Thyroid gland (tissue), 4 donors: ENCODE measurements around the gene THAP12. TPM values are rescaled to one million over a fixed set of nuclear protein-coding genes. Genes with fewer than 3 reads are reported as not detected.

Experiments used
- DNase-seq, 2 donors: peaks; one replicate each; pipeline ENCODE4 v3.0.0-alpha.2; 2019
- H3K27ac ChIP-seq, 3 donors: fragments of 200-600 bp; sonication (generic); 1 replicate in 2 of 3; 2 replicates in 1 of 3; pipeline ENCODE4 v1.5.1; 2016 to 2019; ENCODE audit warnings: mild to moderate bottlenecking in 1 of 3, moderate library complexity in 1 of 3
- H3K27me3 ChIP-seq: fragments of 200-600 bp; sonication (generic); one replicate; pipeline ENCODE4 v1.5.1; 2019
- H3K36me3 ChIP-seq, 2 donors: fragments of 200-600 bp; sonication (generic); one replicate each; pipeline ENCODE4 v1.5.1; 2016 to 2019
- H3K4me1 ChIP-seq, 2 donors: fragments of 200-600 bp; sonication (generic); one replicate each; pipeline ENCODE4 v1.5.1; 2017 to 2019
- H3K4me3 ChIP-seq, 3 donors: fragments of 200-600 bp; sonication (generic); replicated peaks in 1 of 3; 1 replicate in 2 of 3; 2 replicates in 1 of 3; pipeline ENCODE4 v1.5.1; 2016; ENCODE audit warnings: mild to moderate bottlenecking in 1 of 3
- H3K9me3 ChIP-seq: fragments of 200-600 bp; sonication (generic); one replicate; pipeline ENCODE4 v1.5.1; 2017
- CTCF ChIP-seq, 6 experiments: fragments of 200-600 bp in 3 of 6; fragments of 450-650 bp in 3 of 6; sonication (generic) in 3 of 6; IDR thresholded peaks; one replicate each; pipeline ENCODE4 v1.5.1; 2016 to 2019; ENCODE audit warnings: antibody characterized with exemption in 6 of 6, mild to moderate bottlenecking in 2 of 6, inconsistent platforms in 1 of 6, moderate library complexity in 1 of 6
- POLR2A ChIP-seq, 2 donors: fragments of 450-650 bp; IDR thresholded peaks; one replicate each; pipeline ENCODE4 v1.6.1; 2017; ENCODE audit warnings: antibody characterized with exemption in 2 of 2, mild to moderate bottlenecking in 2 of 2, moderate library complexity in 1 of 2
- WGBS, 2 donors: methylation state at CpG; one replicate each; pipeline ENCODE4 v1.1.5; 2017; 5-methylcytosine and 5-hydroxymethylcytosine counted together
- intact Hi-C: fragments of 100-400 bp; cut with DNase I; formaldehyde crosslinking; loops from one replicate; pipeline ENCODE4 v1.15.1; 2023
- total RNA-seq, 4 donors: library from RNA; depleted of rRNA; stranded (reverse); fragments of >200 nt; gene quantifications; one replicate each; pipeline ENCODE4 v1.2.3, GENCODE V29; 2016

The THAP12 gene
- total RNA-seq, 4 donors from 2014 or later: 36.4 to 61.9 (median 43.9) TPM

GRCh38 chr11:76316726-76317125, 64.2 kb downstream of the THAP12 start:
- Histone ChIP-seq H3K9me3 (no peaks in the 10 kb centered on the region), H3K27me3 (no peaks in the 10 kb centered on the region), H3K36me3 (no peaks in the 10 kb centered on the region), H3K4me1 (peaks cover 0 to 10% of the 10 kb centered on the region in 2 donors), H3K4me3 (no peak overlapping the region), H3K27ac (no peak overlapping the region)
- no peak for DNase-seq
- WGBS, 2 donors: 68 to 73% methylated on average over 3 of the region's 3 CpGs
- TF ChIP-seq POLR2A (IDR thresholded peaks at IDR 0.05) (no peak), CTCF (IDR thresholded peaks at IDR 0.05) (no peak)
- intact Hi-C loops: loop anchor here (5.0 kb wide), 1 partner anchor 419 kb away; no protein-coding TSS in a partner anchor

- no peaks in the 10 kb centered on the region for H3K9me3 ChIP-seq
- DNase-seq: no peak
- H3K4me1 ChIP-seq: peaks cover 0 to 7% of the 10 kb centered on the region in 2 donors
- WGBS, 2 donors: 77 to 87% methylated on average over 3 to 8 of the region's 8 CpGs
- no peak overlapping the region for H3K4me3 ChIP-seq
- intact Hi-C loops: loop anchor here (5.0 kb wide), 1 partner anchor 418 kb away; no protein-coding TSS in a partner anchor
- no peak for TF ChIP-seq CTCF (IDR thresholded peaks at IDR 0.05)
- no peak for TF ChIP-seq POLR2A (IDR thresholded peaks at IDR 0.05)
- no peaks in the 10 kb centered on the region for H3K36me3 ChIP-seq
- no peak overlapping the region for H3K27ac ChIP-seq
- no peaks in the 10 kb centered on the region for H3K27me3 ChIP-seq
These were observed 65.6 kb downstream of the THAP12 start for GRCh38 chr11:76315182-76315853.

- no peak for DNase-seq
- Histone ChIP-seq H3K4me1 (peaks cover 0 to 7% of the 10 kb centered on the region in 2 donors), H3K27ac (no peak overlapping the region), H3K9me3 (no peaks in the 10 kb centered on the region), H3K4me3 (no peak overlapping the region), H3K27me3 (no peaks in the 10 kb centered on the region), H3K36me3 (no peaks in the 10 kb centered on the region)
- WGBS, 2 donors: 92% methylated on average over 4 of the region's 4 CpGs
- TF ChIP-seq POLR2A (IDR thresholded peaks at IDR 0.05): no peak
- no peak for TF ChIP-seq CTCF (IDR thresholded peaks at IDR 0.05)
- intact Hi-C loops: loop anchor here (5.0 kb wide), 1 partner anchor 417 kb away; no protein-coding TSS in a partner anchor
These were observed 66.2 kb downstream of the THAP12 start for GRCh38 chr11:76314741-76315090.

- WGBS, 2 donors: 76 to 84% methylated on average over 9 to 15 of the region's 15 CpGs
- Histone ChIP-seq H3K9me3 (no peaks in the 10 kb centered on the region), H3K27ac (no peak overlapping the region), H3K4me3 (no peak overlapping the region), H3K27me3 (no peaks in the 10 kb centered on the region), H3K4me1 (peaks cover 0 to 7% of the 10 kb centered on the region in 2 donors), H3K36me3 (no peaks in the 10 kb centered on the region)
- DNase-seq: no peak
- TF ChIP-seq CTCF (IDR thresholded peaks at IDR 0.05) (no peak), POLR2A (IDR thresholded peaks at IDR 0.05) (no peak)
- intact Hi-C loops: no loop called here
These were observed 66.8 kb downstream of the THAP12 start for GRCh38 chr11:76313913-76314740.

- TF ChIP-seq CTCF (IDR thresholded peaks at IDR 0.05): no peak
- TF ChIP-seq POLR2A (IDR thresholded peaks at IDR 0.05): no peak
- Histone ChIP-seq H3K27me3 (no peaks in the 10 kb centered on the region), H3K36me3 (no peaks in the 10 kb centered on the region), H3K27ac (no peak overlapping the region), H3K4me1 (peaks cover 0 to 4% of the 10 kb centered on the region in 2 donors), H3K9me3 (no peaks in the 10 kb centered on the region), H3K4me3 (no peak overlapping the region)
- intact Hi-C loops: no loop called here
- 75 to 97% methylated on average over 3 of the region's 3 CpGs for WGBS, 2 donors
- DNase-seq: no peak
These were observed 67.7 kb downstream of the THAP12 start for GRCh38 chr11:76313271-76313670.
